GM21723 (cell line): Measurements from ENCODE around the gene ABCD3.
"Not testable (repeated sequence)": the region's sequence is repeated elsewhere in the genome, so short reads cannot be mapped to it uniquely, and the experiment has no call there.

Experiments used
- ATAC-seq: cut with Tn5 transposase; IDR thresholded peaks from one replicate; pipeline ENCODE4 v1.9.1; 2021; ENCODE audit warnings: mild to moderate bottlenecking, moderate library complexity; ENCODE audit not compliant: unreplicated experiment

Gene ABCD3

DNA sequence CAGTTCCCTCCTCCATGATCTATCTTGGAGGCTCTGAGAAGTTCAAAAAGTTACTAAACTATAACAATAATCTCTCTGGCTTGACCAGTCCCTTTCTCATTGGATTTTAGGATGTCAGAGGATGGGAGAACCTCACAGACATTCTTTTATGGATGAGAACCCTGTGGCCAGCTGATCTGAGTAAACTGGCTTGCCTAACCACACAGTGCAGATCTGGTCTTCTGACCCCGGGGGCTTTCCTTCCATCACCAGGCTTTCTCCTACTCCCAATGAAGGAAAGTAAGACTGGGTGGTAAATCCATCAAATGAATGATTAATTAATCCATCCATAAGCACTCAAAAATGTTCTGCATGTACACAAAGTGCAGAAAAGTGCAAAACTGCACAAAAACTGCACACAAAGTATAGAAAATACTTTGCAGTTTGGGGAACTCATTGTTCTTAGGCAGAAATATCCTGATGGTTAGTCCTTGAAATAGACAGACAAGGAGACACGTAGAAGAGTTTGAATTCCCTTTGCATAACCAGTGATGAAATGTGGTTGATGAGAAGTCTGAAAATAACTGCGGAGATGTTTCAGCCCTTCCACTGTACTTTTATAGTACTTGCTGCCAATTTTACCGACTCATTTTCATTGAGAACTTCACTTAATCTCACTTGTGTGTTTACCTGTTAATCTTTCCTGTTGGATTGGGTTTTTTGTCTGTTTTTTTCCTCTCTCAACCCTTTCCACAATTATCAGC is 125.9 kb downstream of the ABCD3 start:
- ATAC-seq: no peak

DNA sequence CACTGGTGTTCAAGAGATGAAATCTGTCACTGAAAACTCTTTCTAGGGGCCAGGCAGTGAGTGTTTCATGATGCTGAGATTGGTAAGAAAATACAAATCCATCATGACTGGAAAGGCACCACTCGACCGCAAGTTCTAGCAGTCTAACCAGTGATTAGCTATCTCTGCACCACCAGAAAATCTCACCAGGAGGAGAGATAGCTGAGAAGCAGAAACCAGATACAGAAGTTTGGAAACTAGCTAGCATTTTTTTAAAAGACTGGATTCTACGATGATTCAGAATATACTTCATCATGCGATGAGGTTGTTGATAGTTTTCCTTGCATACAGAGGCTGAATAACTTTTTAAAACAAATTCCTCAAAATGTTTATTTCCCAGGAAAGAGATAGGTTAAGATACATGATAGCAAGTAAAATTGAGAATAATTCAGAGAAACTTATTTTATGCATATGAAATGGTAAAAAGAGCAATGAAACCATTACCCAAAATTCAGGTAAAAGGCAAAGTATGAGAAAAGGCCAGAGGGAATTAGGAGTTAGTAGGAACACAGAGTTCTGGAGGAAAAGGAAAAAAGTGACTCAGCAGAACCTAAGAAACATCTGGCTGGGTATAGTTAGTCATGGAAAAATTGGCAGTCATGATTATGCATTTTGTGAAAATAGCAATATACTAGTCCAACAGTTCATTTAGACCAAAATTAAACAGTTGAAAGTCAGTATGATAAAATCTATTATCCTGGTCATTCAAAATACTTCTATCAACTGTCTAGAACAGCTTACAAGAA is 126.7 kb downstream of the ABCD3 start:
- ATAC-seq: no peak

DNA sequence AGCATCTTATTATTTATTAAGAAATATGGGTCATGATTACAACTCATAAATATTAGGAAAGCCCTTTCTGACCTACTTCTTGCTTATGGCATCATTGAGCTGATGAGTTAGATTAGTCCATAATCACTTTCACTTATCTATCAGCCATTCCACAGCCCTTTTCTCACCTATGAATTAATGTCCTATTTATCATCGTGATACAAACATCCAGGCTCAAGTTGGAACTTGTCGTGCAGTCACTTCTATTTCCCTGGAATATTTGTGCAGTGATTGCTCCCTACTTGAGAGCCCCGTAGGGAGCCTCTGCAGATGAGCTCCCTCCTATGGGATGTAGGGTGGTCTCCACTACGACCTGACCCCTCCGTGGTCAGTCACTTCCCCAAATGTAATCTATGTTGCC is 131.5 kb downstream of the ABCD3 start:
- no peak for ATAC-seq

DNA sequence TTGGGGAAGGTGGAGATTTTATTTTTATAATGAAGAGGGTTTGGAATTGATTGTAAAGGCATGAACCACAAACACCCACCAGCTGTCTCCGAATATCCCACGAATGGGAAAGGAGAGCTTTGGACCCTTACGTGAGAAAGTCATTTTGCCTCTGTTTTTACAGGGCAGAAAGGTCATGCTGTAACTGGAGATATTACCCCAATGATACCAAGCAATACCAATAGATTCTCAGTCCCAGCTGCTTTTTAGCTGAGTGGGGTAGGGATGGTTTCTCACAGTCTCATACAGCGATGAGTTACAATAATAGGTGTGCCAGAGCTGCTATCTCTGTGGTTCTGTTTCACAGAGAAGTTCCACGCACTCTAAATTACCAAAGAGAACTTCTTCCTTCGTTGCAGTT is 132.2 kb downstream of the ABCD3 start:
- no peak for ATAC-seq

DNA sequence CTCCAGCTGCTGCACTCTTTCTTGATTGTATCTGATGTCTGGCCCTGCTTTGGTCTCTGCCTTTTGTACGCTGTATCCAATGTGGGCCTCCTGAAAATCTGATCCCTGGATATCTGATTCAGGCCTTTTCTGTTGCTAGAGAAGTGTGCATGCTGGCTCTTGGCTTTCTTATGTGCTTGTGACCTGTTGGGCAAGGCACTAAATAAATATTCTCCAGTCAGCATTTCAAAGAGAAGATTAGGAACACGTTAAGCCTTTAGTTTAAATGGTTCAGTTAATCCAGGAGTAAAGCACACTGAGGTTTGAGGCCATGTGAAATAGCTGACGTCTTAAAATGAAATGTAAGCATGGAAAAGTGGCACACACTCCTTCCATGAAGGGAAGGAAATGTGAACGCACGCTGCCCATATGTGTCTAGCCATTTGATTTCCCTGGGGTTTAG is 132.6 kb downstream of the ABCD3 start:
- no peak for ATAC-seq

DNA sequence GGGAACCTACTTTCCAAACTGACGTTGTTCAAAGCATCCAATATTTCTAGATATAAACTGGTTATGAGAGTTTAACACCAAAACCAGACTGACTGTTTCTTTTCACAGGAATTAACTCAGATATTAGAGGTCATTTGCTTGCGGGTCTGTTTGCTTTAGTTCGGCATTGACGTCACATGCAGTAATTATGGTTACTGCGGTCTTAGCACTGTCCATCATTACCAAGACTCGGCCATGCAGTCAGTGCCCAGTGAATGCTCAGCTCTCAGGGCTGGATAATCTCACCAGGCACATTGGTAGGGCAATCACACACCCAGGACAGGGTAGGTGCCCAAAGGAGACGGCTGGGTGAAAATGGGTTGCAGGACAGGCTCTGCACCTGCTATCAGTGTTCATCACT is 133.3 kb downstream of the ABCD3 start:
- ATAC-seq: no peak

DNA sequence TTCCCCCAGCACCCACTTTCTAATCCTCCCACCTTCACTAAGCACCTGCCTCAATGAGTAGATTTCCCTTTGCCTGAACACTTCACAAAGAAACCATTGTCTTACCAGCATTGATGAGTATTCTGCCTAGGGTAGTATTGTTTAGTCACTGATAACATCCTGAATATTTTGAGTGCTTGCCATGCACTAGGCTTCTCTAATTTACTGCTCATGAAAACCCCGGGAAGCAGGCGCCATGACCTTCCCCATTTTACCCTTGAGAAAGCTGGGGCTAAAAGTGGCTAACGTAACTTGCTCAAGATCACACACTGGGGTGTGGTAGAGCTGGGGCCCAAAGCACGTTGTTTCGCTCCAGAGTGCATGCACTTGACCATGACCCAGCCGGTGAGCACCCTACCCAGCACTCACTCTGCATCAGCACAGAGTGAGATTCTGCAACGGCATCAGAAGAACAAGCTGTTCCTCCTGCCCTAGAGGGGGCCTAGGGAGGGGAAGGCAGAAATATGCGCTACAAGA is 133.9 kb downstream of the ABCD3 start:
- ATAC-seq: no peak

DNA sequence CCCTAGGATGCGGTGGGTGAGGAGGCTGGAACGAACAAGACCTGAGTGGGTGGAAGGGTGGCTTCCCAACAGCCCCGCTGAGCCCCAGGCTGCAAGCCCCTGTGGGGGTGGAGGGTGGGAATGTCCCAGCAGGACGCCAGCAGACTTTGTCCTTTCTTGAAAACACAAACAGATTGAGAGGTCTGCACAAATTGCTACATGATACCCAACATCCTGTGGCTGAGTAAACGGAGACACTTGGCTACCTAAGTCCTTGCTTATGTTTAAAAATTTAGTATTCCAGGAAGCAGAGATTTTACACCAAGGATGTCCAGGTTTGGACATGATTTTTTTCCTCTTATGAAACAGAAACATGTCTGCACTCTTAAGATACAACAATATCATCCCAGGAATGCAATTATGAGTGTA is 135.1 kb downstream of the ABCD3 start:
- no peak for ATAC-seq

DNA sequence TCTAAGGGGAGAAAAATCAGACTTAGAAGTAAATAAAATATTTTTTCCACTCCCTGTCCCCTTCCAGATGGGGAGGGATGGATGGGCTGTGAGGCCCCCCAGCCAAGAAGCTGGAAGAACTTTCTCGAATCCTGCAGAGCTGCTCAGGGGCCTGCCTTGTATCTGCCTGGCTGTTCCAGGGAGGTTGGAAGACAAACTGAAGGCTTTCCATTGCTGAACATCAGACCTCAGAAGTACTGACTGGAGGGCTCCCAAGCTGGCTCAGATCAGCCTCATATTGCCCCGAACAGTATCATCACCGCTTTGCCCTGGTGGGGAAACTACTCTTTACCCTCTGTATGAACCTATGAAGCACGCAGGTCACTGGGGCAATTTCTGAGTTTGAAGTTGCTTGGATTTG is 135.7 kb downstream of the ABCD3 start:
- ATAC-seq: no peak

DNA sequence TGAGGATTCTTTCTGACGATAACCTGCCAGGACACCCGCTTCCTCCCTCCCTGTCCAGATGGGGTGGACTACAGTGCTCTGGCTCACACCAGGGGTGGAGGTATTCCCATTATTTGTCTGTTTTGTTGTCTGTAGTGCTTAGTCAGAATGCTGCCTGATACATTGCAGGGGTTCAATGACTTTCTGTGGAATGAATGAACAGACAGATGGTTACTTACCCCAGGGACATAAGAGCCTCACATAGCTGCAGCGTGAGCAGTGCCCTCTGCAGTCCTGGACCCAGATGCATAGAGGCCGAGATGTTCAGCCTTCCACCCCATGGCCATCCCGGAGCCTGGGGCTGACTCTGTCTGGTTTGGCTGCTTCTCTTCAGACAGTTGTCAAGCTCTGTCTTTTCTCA is 136.4 kb downstream of the ABCD3 start:
- no peak for ATAC-seq

DNA sequence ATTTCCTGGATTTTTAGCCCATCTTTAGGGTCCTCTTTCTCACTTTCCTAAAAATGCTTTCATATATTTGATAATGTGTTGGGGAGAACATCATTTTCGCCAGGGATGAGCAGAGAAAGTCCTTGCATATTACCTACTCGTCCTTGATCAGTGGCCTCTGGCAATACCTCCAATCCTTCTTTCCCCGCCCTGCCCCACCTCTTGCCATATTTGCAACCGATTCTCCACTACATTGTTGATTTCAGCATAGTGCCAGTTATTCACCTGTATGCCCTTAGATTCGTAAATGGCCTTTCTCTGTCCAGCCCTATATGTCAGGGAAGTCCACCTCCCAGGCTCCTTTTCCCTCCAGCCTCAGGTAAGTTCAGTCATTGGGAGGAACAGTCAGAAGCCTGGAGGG is 136.9 kb downstream of the ABCD3 start:
- ATAC-seq: no peak

DNA sequence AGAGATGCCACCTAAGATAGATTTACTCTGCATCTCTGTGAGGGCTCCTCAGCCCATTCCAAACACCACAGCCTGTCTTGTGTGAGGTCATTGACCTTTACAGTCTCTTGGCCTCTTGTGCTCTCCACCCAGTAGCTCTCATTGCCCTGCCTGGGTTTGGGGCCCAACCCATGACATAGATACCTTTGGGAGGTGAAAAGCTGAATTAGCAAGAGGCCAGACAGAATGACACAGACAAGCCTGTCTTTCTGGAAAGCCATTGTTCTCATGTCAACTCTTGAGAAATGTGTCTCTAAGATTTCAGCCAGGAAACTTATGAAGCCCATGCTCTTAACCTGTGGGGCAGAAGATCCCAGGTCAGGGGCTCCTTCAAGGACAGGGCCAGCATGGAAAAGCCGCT is 141.7 kb downstream of the ABCD3 start:
- no peak for ATAC-seq

DNA sequence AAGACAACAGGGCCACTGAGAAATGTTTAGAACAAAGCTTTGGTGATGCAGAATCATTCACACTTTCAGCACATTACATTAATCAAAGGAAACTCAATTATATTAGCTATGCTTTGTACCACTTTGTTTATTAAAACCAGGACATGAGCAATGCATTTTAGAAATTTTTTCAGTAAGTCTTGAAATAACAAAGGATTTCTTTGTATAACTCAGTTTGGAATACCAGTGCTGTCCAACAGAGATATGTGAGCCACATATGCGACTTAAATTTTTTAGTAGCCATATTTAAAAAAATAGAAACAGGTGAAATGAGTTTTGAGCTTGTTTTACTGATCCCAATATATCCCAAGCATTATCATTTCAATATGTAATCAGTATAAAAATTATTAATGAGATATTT is 142.1 kb downstream of the ABCD3 start:
- no peak for ATAC-seq

DNA sequence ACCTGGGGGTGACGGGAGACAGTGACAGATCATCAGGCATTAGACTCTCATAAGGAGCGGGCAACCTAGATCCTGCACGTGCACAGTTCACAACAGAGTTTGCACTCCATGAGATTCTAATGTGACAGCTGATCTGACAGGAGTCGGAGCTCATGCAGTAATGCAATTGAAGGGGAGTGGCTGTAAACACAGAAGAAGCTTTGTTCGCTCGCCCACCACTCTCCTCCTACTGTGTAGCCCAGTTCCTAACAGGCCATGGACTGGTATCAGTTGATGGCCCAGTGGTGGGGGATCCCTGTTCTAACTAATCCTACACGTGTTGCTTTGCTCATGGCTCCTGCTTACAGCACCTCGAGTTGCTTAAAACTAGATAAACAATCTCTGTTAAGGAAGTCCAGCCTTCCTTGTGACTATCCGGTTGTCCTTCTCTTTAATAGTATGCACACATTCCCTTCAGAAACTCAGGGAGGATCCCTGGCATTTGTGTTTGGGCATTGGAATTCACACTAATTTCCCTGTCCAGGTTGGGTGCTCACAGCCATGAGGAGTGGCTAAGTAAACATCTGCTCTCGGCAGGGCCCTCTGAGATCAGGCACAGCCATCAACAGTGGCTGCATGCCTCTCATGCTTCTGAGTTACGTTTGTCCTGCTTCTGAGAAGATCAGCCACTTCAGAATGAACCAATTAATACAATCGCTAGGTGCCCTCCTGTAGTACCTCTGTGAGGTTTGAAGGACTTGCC is 144.5 kb downstream of the ABCD3 start:
- ATAC-seq: no peak

DNA sequence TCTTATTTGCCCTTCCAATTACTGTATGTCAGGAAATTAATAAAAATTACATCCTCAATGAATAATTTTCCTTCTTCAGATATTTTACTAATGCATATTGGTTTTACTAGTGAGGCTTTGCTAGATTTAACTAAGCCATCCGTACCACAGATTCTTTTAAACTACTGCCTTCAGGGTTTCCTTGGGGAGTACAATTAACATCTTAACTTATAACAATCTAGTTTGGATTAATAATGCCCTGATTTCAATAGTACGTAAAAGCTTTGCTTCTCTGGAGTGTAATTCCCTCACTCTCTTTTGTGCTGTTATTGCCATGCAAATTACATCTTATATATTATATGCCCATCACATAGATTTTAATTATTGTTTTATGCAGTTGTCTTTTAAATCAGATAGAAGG is 147.7 kb downstream of the ABCD3 start:
- no peak for ATAC-seq

DNA sequence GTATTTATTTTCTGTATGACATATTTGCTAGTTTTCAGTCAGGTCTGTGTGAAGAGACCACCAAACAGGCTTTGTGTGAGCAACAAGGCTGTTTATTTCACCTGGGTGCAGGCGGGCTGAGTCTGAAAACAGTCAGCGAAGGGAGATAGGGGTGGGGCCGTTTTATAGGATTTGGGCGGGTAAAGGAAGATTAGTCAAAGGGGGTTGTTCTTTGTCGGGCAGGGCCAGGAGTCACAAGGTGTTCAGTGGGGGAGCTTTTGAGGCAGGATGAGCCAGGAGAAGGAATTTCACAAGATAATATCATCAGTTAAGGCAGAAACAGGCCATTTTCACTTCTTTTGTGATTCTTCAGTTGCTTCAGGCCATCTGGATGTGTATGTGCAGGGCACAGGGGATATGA is 148.2 kb downstream of the ABCD3 start:
- ATAC-seq: not testable (repeated sequence)

DNA sequence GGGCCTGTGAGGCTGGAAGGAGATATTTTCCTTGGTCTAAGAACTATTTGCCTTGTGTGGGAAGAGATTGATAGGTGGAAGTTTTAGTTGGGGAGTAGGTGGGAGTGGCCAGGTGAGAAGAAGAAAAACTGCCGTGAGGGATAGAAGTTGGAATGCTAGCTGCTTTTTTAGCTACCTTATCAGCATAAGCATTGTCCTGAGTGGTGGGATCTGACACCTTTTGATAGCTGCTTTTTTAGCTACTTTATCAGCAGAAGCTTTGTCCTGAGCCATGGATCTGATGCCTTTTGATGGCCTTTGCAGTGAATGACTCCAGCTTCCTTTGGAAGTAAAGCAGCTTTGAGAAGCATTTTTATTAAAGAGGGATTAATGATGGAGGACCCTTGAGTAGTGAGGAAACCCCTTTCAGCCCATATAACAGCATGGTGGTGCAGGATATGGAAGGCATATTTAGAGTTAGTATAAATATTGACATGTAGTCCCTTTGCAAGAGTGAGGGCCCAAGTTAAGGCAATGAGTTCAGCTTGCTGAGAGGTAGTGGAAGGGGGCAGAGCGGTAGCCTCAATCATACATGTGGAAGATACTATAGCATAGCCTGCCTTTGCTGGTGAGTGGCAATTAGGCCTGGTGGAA is 149.9 kb downstream of the ABCD3 start:
- not testable (repeated sequence) for ATAC-seq
